Adipocyte (in vitro differentiated cells): Measurements from ENCODE around the gene HYAL3.

Experiments
- DNase-seq: peaks from one replicate; pipeline ENCODE4 v3.0.0-alpha.2; 2015; ENCODE audit warnings: low read depth
- H3K27me3 ChIP-seq: replicated peaks from 2 replicates; pipeline ENCODE4 v1.7.0; 2013; ENCODE audit warnings: mild to moderate bottlenecking, low read length, moderate library complexity; ENCODE audit not compliant: control insufficient read depth, insufficient read depth
- H3K36me3 ChIP-seq: 2 replicates; pipeline ENCODE4 v1.7.0; 2013; ENCODE audit warnings: low read length, mild to moderate bottlenecking, moderate library complexity; ENCODE audit not compliant: control insufficient read depth, insufficient read depth, severe bottlenecking
- H3K4me1 ChIP-seq: 2 replicates; pipeline ENCODE4 v1.7.0; 2013; ENCODE audit warnings: mild to moderate bottlenecking, low read length, moderate library complexity; ENCODE audit not compliant: control insufficient read depth, insufficient read depth
- H3K4me3 ChIP-seq: 2 replicates; pipeline ENCODE4 v1.7.0; 2013; ENCODE audit warnings: mild to moderate bottlenecking, low read length, moderate library complexity
- H3K9ac ChIP-seq: 2 replicates; pipeline ENCODE4 v1.7.0; 2013; ENCODE audit warnings: mild to moderate bottlenecking, low read length, moderate library complexity
- H3K9me3 ChIP-seq: 2 replicates; pipeline ENCODE4 v1.7.0; 2013; ENCODE audit warnings: mild to moderate bottlenecking, low read length, moderate library complexity; ENCODE audit not compliant: control insufficient read depth

HYAL3 gene

GRCh38 chr3:50270422-50271224 is 28.6 kb downstream of the HYAL3 start:
- peak overlapping the region; percentile 3 for H3K9ac ChIP-seq
- peaks cover 30% of the 10 kb centered on the region for H3K4me1 ChIP-seq
- no peak for DNase-seq
- no peaks in the 10 kb centered on the region for H3K9me3 ChIP-seq
- peaks cover 7% of the 10 kb centered on the region for H3K27me3 ChIP-seq
- no peaks in the 10 kb centered on the region for H3K36me3 ChIP-seq
- no peak overlapping the region for H3K4me3 ChIP-seq

GRCh38 chr3:50269977-50270413 is 29.2 kb downstream of the HYAL3 start:
- Histone ChIP-seq H3K27me3 (peaks cover 7% of the 10 kb centered on the region), H3K9ac (peak overlapping the region; percentile 3), H3K4me3 (no peak overlapping the region), H3K36me3 (no peaks in the 10 kb centered on the region), H3K9me3 (no peaks in the 10 kb centered on the region), H3K4me1 (peaks cover 35% of the 10 kb centered on the region)
- DNase-seq, result no peak

- Histone ChIP-seq H3K36me3 (no peaks in the 10 kb centered on the region), H3K4me1 (peaks cover 38% of the 10 kb centered on the region), H3K9ac (peak overlapping the region; percentile 31), H3K27me3 (peaks cover 6% of the 10 kb centered on the region), H3K4me3 (no peak overlapping the region), H3K9me3 (no peaks in the 10 kb centered on the region)
- no peak for DNase-seq
Measured at GRCh38 chr3:50269460-50269859, 29.7 kb downstream of the HYAL3 start.

GRCh38 chr3:50268703-50269451 is 30.3 kb downstream of the HYAL3 start, which contains the start of gene SEMA3B:
Gene SEMA3B, plus strand, starts transcription at chr3:50269147. Its CDS starts 94 bp downstream, at chr3:50269241.
- Histone ChIP-seq H3K36me3 (no peaks in the 10 kb centered on the region), H3K4me1 (peaks cover 44% of the 10 kb centered on the region), H3K9ac (peak within 1 kb of the TSS; percentile 31), H3K9me3 (no peaks in the 10 kb centered on the region), H3K27me3 (peaks cover 3% of the 10 kb centered on the region), H3K4me3 (no peak within 1 kb of the TSS)
- DNase-seq, result peak; percentile 76

GRCh38 chr3:50268276-50268675 is 30.9 kb downstream of the HYAL3 start:
- no peaks in the 10 kb centered on the region for H3K27me3 ChIP-seq
- H3K9ac ChIP-seq, result no peak overlapping the region
- H3K4me3 ChIP-seq, result no peak overlapping the region
- no peak for DNase-seq
- H3K9me3 ChIP-seq, result no peaks in the 10 kb centered on the region
- peaks cover 48% of the 10 kb centered on the region for H3K4me1 ChIP-seq
- H3K36me3 ChIP-seq, result no peaks in the 10 kb centered on the region

- H3K4me3 ChIP-seq, result peak overlapping the region; percentile 65
- no peaks in the 10 kb centered on the region for H3K9me3 ChIP-seq
- peaks cover 50% of the 10 kb centered on the region for H3K4me1 ChIP-seq
- peak overlapping the region; percentile 79 for H3K9ac ChIP-seq
- H3K27me3 ChIP-seq, result no peaks in the 10 kb centered on the region
- peak; percentile 68 for DNase-seq
- no peaks in the 10 kb centered on the region for H3K36me3 ChIP-seq
Measured at GRCh38 chr3:50267280-50267913, 31.8 kb downstream of the HYAL3 start.

GRCh38 chr3:50266836-50267235 is 32.4 kb downstream of the HYAL3 start:
- H3K4me1 ChIP-seq, result peaks cover 50% of the 10 kb centered on the region

GRCh38 chr3:50266017-50266416 is 33.2 kb downstream of the HYAL3 start:
- Histone ChIP-seq H3K4me1 (peaks cover 57% of the 10 kb centered on the region), H3K9me3 (no peaks in the 10 kb centered on the region), H3K4me3 (no peak overlapping the region), H3K36me3 (no peaks in the 10 kb centered on the region), H3K27me3 (no peaks in the 10 kb centered on the region), H3K9ac (no peak overlapping the region)
- DNase-seq, result no peak

More at GRCh38 chr3:50266836-50267235, 32.4 kb downstream of the HYAL3 start:
- Histone ChIP-seq H3K4me3 (peak overlapping the region; percentile 65), H3K27me3 (no peaks in the 10 kb centered on the region), H3K9me3 (no peaks in the 10 kb centered on the region), H3K36me3 (no peaks in the 10 kb centered on the region), H3K9ac (peak overlapping the region; percentile 79)
- DNase-seq, result no peak

- Histone ChIP-seq H3K9me3 (no peaks in the 10 kb centered on the region), H3K4me3 (no peak overlapping the region), H3K36me3 (no peaks in the 10 kb centered on the region), H3K4me1 (peaks cover 61% of the 10 kb centered on the region), H3K9ac (no peak overlapping the region), H3K27me3 (no peaks in the 10 kb centered on the region)
- no peak for DNase-seq
Measured at GRCh38 chr3:50265571-50265970, 33.6 kb downstream of the HYAL3 start.

GRCh38 chr3:50264964-50265485 is 34.2 kb downstream of the HYAL3 start:
- peaks cover 62% of the 10 kb centered on the region for H3K4me1 ChIP-seq

More at GRCh38 chr3:50264964-50265485, 34.2 kb downstream of the HYAL3 start:
- Histone ChIP-seq H3K4me3 (no peak overlapping the region), H3K27me3 (no peaks in the 10 kb centered on the region), H3K9me3 (no peaks in the 10 kb centered on the region), H3K9ac (peak overlapping the region; percentile 29), H3K36me3 (no peaks in the 10 kb centered on the region)
- no peak for DNase-seq
